HFF-Myc (cell line): Measurements from ENCODE around the gene GAS6.
"Not testable (repeated sequence)": the region's sequence is repeated elsewhere in the genome, so short reads cannot be mapped to it uniquely, and the experiment has no call there.

Experiments used
- DNase-seq: peaks from one replicate; pipeline ENCODE4 v3.0.0-alpha.2; 2011; ENCODE audit warnings: low read depth; ENCODE audit errors: extremely low read depth
- H3K4me3 ChIP-seq: replicated peaks from 2 replicates; pipeline ENCODE4 v1.5.1; 2011; ENCODE audit warnings: low read depth, mild to moderate bottlenecking, control low read depth, low read length
- TF ChIP-seq, protein P1 (sequence below): IDR thresholded peaks from 2 replicates; pipeline ENCODE4 v1.5.1; 2012; ENCODE audit warnings: mild to moderate bottlenecking, low read depth, low read length, control low read depth; ENCODE audit errors: missing control alignments

Gene GAS6

DNA sequence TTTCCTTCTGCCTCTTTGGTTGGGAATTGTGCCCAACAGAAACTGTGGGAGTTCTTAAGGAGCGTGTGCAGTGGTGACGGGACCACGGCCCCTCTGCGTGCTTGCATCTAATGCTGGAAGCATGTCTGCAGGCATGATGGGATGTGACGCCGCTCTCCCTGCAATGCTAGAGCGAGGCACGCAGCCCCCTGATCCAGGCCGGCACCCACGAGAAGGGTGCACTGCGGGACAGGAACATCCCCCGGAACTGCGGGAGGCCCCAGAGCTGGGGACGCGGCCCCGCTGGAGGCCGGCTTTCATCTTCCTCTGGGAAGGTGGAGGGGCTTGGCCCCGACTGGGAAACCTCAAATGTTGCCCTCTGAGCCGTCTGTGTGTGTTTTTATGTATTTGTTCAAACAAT lies 72.1 kb downstream of the GAS6 start:
- no peak for DNase-seq
- TF ChIP-seq, protein P1, sequence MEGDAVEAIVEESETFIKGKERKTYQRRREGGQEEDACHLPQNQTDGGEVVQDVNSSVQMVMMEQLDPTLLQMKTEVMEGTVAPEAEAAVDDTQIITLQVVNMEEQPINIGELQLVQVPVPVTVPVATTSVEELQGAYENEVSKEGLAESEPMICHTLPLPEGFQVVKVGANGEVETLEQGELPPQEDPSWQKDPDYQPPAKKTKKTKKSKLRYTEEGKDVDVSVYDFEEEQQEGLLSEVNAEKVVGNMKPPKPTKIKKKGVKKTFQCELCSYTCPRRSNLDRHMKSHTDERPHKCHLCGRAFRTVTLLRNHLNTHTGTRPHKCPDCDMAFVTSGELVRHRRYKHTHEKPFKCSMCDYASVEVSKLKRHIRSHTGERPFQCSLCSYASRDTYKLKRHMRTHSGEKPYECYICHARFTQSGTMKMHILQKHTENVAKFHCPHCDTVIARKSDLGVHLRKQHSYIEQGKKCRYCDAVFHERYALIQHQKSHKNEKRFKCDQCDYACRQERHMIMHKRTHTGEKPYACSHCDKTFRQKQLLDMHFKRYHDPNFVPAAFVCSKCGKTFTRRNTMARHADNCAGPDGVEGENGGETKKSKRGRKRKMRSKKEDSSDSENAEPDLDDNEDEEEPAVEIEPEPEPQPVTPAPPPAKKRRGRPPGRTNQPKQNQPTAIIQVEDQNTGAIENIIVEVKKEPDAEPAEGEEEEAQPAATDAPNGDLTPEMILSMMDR, result no peak
- no peak overlapping the region for H3K4me3 ChIP-seq

DNA sequence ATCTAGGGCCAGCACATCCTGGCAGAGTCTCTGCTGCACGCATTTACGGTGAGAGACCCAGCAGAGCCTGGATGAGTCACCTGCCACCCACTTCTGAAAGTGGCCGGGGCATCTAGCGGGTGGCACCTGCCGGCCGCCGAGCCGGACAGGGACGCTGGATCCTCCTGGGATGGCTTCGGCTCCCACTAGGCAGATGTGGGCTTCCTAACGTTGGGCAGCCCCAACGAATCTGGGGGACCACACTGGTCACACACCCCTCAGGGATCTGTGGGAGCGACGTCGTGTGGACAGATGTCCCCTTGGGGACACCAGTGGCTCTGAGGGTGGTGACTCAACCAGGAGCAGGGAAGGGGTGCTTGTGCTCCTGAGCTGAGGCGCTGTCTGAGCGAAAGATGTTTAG lies 72.7 kb downstream of the GAS6 start:
- DNase-seq, result no peak
- H3K4me3 ChIP-seq, result no peak overlapping the region
- TF ChIP-seq, protein P1, result no peak

DNA sequence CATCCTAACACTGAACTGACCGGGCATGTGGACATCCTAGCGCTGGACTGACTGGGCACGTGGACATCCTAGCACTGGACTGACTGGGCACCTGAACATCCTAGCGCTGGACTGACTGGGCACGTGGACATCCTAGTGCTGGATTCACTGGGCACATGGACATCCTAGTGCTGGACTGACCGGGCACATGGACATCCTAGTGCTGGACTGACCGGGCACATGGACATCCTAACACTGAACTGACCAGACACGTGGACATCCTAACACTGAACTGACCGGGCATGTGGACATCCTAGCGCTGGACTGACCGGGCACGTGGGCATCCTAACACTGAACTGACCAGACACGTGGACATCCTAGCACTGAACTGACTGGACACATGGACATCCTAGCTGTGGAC lies 73.9 kb downstream of the GAS6 start:
- not testable (repeated sequence) for H3K4me3 ChIP-seq, DNase-seq

DNA sequence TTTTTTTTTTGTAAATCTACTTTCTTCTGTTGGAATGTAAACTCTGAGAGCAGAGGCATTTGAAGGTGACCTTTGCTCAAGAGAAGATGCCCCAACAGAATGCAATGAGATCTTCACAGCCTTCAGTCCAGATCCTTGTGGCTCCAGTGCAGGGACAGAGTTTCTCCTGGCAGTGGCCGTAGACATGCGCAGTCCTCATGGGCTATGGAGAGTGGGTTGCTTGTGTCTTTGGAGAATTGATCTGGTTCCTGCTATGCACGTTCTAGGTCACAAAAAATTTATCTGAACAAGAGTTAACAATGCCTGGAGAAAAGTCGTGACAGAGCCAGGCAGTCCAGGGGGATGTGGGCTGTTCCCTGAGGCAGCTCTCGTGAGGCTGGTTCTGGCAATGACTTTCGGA lies 74.7 kb downstream of the GAS6 start:
- H3K4me3 ChIP-seq, result no peak overlapping the region
- TF ChIP-seq, protein P1, result no peak
- DNase-seq, result no peak

DNA sequence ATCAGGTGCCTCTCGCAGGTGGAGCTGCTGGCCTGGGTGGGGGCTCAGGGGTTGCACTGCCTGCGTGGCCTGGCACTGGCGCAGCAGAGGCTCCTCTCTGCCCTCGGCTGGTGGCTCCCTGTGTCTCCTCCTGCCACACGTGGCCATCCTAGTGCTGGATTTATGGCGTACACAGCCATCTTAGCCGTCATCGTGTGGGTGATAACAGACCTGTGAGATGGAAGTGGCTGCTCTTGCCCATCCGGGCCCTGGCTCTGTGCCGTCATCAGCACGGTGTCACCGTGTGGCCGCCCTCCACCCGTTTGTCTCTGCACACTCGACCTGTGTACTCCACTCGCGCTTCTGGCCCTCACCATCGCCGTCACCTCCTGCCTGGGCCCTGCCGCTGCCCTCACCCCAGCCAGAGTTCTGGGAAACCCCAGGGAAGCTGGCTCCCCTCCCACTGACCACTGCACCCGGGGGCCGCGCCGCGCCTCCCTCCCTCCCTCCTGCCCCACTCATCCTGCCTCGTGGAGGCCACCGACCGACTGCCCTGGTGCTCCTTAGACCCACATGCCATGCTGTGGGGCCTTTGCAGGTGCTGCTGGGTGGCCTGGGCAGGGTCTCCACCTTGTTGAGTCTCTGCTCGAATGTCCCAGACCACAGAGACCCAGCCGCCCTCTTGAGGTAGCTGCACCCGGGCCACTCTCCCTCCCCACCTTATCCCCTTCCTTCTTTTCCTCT lies 75.3 kb downstream of the GAS6 start:
- TF ChIP-seq, protein P1, result no peak
- DNase-seq, result no peak

DNA sequence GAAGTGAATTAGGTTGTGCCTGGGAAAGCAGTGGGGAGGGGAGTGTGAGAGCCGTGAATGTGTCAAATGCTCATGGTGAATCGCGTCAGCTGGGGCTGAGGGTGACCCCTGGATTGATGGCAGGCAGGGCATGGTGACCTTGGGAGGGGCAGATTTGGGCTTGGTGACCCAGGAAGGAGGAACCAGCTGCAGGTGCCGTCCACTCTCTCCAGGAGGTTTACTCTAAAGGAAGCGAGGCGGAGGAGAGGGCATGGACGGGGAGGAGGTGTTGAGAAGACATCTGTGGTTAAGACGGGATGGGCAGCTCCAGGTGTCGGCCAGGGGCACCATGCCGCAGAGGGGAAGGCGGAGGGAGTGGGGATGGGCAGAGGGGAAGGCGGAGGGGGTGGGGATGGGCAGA lies 76.2 kb downstream of the GAS6 start:
- no peak overlapping the region for H3K4me3 ChIP-seq
- TF ChIP-seq, protein P1, result no peak
- DNase-seq, result no peak

More for the DNA sequence above, 75.3 kb downstream of the GAS6 start:
- H3K4me3 ChIP-seq, result no peak overlapping the region

DNA sequence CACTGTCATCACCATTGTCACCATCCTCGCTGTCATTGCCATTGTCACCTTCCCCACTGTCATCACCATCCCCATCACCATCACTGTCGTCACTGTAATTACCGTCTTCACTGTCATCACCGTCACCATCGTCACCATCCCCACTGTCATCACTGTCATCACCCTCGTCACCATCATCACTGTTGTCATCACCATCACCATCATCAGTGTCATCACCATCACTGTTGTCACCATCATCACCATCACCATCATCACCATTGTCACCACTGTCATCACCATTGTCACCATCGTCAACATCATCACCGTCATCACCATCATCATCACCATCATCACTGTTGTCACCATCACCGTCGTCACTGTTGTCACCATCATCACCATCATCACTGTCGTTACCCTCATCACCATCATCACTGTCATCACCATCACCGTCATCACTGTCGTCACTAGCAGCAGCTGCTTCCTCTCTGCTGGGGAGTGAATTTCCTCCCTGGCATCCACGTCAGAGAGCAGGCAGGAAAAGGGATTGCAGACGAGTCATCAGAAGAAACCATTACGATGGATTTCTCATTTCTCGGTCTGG lies 77.5 kb downstream of the GAS6 start:
- TF ChIP-seq, protein P1, result no peak
- DNase-seq, result no peak
- H3K4me3 ChIP-seq, result no peak overlapping the region
